ENCODE results near the gene TSPEAR. TPM values are rescaled to one million over a fixed set of nuclear protein-coding genes. Genes with fewer than 3 reads are reported as not detected.
"Not testable (repeated sequence)": the region's sequence is repeated elsewhere in the genome, so short reads cannot be mapped to it uniquely, and the experiment has no call there.

TSPEAR gene
- total RNA-seq, 4 donors from 2014 or later, result 0.18 to 0.69 (median 0.51) TPM; not detected in 1

GRCh38 chr21:44507673-44508425 lies 203.5 kb downstream of the TSPEAR start:
- Histone ChIP-seq H3K4me3 (no peak overlapping the region), H3K27me3 (no peaks in the 10 kb centered on the region), H3K4me1 (no peaks in the 10 kb centered on the region), H3K36me3 (no peaks in the 10 kb centered on the region), H3K27ac (no peak overlapping the region), H3K9me3 (no peaks in the 10 kb centered on the region)
- TF ChIP-seq CTCF (IDR thresholded peaks at IDR 0.05), result no peak
- no peak for TF ChIP-seq POLR2A (IDR thresholded peaks at IDR 0.05)
- intact Hi-C loops (cut with DNase I; ENCODE audit: low total_unique reads), result no loop called here
- DNase-seq, result no peak

- intact Hi-C loops (cut with DNase I; ENCODE audit: low total_unique reads), result no loop called here
- H3K27me3 ChIP-seq, result no peaks in the 10 kb centered on the region
These were observed 204.8 kb downstream of the TSPEAR start for GRCh38 chr21:44506279-44507255.

GRCh38 chr21:44505673-44506278 lies 205.6 kb downstream of the TSPEAR start:
- no peaks in the 10 kb centered on the region for H3K27me3 ChIP-seq

More at GRCh38 chr21:44506279-44507255, 204.8 kb downstream of the TSPEAR start:
- no peak for DNase-seq
- no peak overlapping the region for H3K27ac ChIP-seq
- no peaks in the 10 kb centered on the region for H3K9me3 ChIP-seq
- TF ChIP-seq CTCF (IDR thresholded peaks at IDR 0.05) (no peak), POLR2A (IDR thresholded peaks at IDR 0.05) (no peak)
- H3K4me3 ChIP-seq, result no peak overlapping the region
- no peaks in the 10 kb centered on the region for H3K36me3 ChIP-seq
- H3K4me1 ChIP-seq, result no peaks in the 10 kb centered on the region

GRCh38 chr21:44503901-44504399 lies 207.4 kb downstream of the TSPEAR start:
- no peaks in the 10 kb centered on the region for H3K27me3 ChIP-seq
- no peaks in the 10 kb centered on the region for H3K4me1 ChIP-seq
- H3K27ac ChIP-seq, result no peak overlapping the region
- H3K9me3 ChIP-seq, result no peaks in the 10 kb centered on the region
- DNase-seq, result no peak
- intact Hi-C loops (cut with DNase I; ENCODE audit: low total_unique reads), result no loop called here
- no peaks in the 10 kb centered on the region for H3K36me3 ChIP-seq
- TF ChIP-seq CTCF (IDR thresholded peaks at IDR 0.05) (no peak), POLR2A (IDR thresholded peaks at IDR 0.05) (no peak)
- no peak overlapping the region for H3K4me3 ChIP-seq

More at GRCh38 chr21:44505673-44506278, 205.6 kb downstream of the TSPEAR start:
- Histone ChIP-seq H3K9me3 (no peaks in the 10 kb centered on the region), H3K27ac (no peak overlapping the region), H3K36me3 (no peaks in the 10 kb centered on the region), H3K4me1 (no peaks in the 10 kb centered on the region), H3K4me3 (no peak overlapping the region)
- intact Hi-C loops (cut with DNase I; ENCODE audit: low total_unique reads), result no loop called here
- DNase-seq, result no peak
- TF ChIP-seq POLR2A (IDR thresholded peaks at IDR 0.05), result no peak
- TF ChIP-seq CTCF (IDR thresholded peaks at IDR 0.05), result no peak

GRCh38 chr21:44503006-44503889 lies 208.1 kb downstream of the TSPEAR start:
- intact Hi-C loops (cut with DNase I; ENCODE audit: low total_unique reads); H3K4me3 ChIP-seq; H3K27ac ChIP-seq; H3K27me3 ChIP-seq; H3K36me3 ChIP-seq; H3K9me3 ChIP-seq; DNase-seq; H3K4me1 ChIP-seq: not testable (repeated sequence)
